ENCODE results near the gene FAM174A.
A peak's percentile ranks its signal among the peaks of the same experiment; 100 is the strongest.

The FAM174A gene

DNA sequence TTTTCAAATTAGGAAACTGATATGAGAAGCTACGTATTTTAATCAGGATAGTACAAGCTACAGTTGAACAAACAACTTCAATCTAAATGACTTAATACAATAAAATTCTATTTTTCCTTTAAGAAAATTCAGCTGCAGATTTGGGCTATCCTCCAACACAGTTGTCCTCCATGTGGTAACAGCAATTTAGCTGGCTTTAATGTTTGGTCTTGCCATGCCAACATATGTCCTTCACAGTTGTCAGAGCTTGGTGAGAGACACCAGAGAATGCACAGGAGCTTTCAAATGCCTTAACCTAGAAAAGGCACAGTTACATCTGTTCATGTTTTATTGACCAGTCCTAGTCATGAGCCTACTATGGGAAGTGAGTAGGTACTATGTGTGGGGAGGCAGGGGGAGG, 10.8 kb downstream of the FAM174A start:
- no peak overlapping the region for H3K4me3 ChIP-seq (ENCODE audit: low read depth, low read length)
- no peak for DNase-seq (ENCODE audit: low read depth)
- TF ChIP-seq CTCF (IDR thresholded peaks at IDR 0.05; ENCODE audit: control insufficient read depth, extremely low read depth, insufficient read depth): no peak

- no peak for TF ChIP-seq CTCF (IDR thresholded peaks at IDR 0.05; ENCODE audit: control insufficient read depth, extremely low read depth, insufficient read depth)
- H3K4me3 ChIP-seq (ENCODE audit: low read depth, low read length): no peak overlapping the region
- no peak for DNase-seq (ENCODE audit: low read depth)
Observed at GRCh38 chr5:100550531-100551051, 15.4 kb downstream of the FAM174A start.

DNA sequence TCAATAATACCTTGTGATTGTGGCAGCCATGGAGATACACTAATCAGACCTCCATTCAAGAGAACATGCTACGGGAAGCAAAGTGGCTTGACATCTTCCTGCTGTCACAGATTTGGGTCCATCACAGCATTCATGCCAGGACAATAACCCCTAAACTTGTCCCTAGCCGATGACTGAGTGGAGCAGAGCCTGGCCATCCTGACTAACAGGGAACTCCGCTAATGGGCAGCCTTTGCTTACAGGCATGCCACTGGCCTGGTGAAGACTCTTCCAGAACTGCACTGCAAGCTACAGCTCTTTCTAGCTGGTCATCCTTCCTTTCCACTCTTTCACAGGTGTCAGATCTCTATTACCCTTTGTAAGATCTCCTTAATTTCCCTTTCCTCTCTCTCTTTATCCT, 16.0 kb downstream of the FAM174A start:
- no peak for DNase-seq (ENCODE audit: low read depth)
- TF ChIP-seq CTCF (IDR thresholded peaks at IDR 0.05; ENCODE audit: control insufficient read depth, extremely low read depth, insufficient read depth): no peak
- H3K4me3 ChIP-seq (ENCODE audit: low read depth, low read length): no peak overlapping the region

- H3K4me3 ChIP-seq (ENCODE audit: low read depth, low read length): no peak overlapping the region
- DNase-seq (ENCODE audit: low read depth): no peak
- no peak for TF ChIP-seq CTCF (IDR thresholded peaks at IDR 0.05; ENCODE audit: control insufficient read depth, extremely low read depth, insufficient read depth)
Observed at GRCh38 chr5:100553209-100553608, 18.0 kb downstream of the FAM174A start.

DNA sequence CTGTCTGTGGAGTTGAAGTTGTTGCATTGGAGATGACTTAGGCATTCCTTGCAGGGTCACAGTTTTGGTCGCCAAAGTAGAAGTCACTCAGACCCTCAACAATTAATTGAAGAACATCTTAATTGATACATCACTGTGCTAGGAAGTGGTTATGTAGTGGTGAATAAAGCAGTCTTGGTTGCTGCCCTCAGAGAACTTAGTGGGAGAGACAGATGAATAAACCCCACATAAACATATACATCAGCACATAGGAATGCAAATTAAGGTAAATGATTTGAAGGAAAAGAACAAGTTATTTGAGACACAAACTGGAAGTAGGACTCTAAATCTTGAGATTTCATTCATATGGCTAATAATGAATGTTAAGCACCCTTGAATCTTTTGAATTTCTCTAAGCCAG, 25.7 kb downstream of the FAM174A start:
- no peak for TF ChIP-seq CTCF (IDR thresholded peaks at IDR 0.05; ENCODE audit: control insufficient read depth, extremely low read depth, insufficient read depth)
- DNase-seq (ENCODE audit: low read depth): no peak
- H3K4me3 ChIP-seq (ENCODE audit: low read depth, low read length): no peak overlapping the region

GRCh38 chr5:100562821-100563220, 27.6 kb downstream of the FAM174A start:
- no peak for TF ChIP-seq CTCF (IDR thresholded peaks at IDR 0.05; ENCODE audit: control insufficient read depth, extremely low read depth, insufficient read depth)
- peak; percentile 83 for DNase-seq (ENCODE audit: low read depth)
- no peak overlapping the region for H3K4me3 ChIP-seq (ENCODE audit: low read depth, low read length)

DNA sequence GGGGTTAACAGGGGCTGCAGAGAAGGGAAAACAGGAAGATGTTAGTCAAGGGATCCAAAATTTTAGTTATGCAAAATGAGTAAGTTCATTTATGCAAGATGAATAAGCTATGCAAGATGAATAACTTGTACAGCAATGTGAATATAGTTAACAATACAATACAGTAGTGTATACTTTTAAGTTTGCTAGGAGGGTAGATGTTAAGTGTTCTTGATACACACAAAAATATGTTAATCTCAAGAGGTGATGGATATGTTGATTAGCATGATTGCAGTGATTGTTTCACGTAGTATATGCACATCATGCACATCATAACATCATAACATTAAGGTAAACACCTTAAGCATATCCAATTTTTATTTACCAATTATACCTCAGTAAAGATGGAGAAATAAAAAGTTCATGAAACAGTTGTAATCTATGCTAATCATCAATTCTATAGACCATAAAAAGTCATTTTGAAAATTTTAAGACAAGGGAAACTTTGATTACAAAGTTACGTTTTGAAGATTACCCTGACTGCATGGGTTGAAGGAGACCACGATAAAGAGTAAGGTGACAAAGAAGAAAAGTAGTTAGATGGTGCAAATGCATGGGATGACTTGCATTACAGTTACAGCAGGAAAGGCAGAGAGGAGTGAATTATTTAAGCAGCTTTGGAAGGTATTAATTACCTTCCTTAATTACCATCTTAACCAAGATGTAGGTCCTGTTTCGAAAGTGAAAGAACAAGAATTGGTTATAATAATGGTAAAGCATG, 31.4 kb downstream of the FAM174A start:
- H3K4me3 ChIP-seq (ENCODE audit: low read depth, low read length): no peak overlapping the region
- DNase-seq (ENCODE audit: low read depth): no peak
- TF ChIP-seq CTCF (IDR thresholded peaks at IDR 0.05; ENCODE audit: control insufficient read depth, extremely low read depth, insufficient read depth): no peak
